HCT116 (cell line): ENCODE data around the gene RAN. TPM values are rescaled to one million over a fixed set of nuclear protein-coding genes. Genes with fewer than 3 reads are reported as not detected.

Source experiments
- ATAC-seq: fragments of 200-7000 bp; cut with Tn5 transposase; 2 replicates; pipeline ENCODE4 v1.9.1; 2020; ENCODE audit warnings: mild to moderate bottlenecking, moderate library complexity
- BruUV-seq: library from RNA; stranded (reverse); fragments of 400-500 nt; replicated peaks from 2 replicates; lab custom pipeline; 2021; lab: Mats Ljungman, UMichigan
- CTCF ChIA-PET: fragments of 300-600 bp; sonication (Branson Sonifier 250); formaldehyde crosslinking; loops from one replicate; lab custom pipeline; 2021; ENCODE audit warnings: antibody characterized with exemption; lab: Charles Lee
- POLR2A ChIA-PET: fragments of 300-600, 350-600 bp; sonication (Branson Sonifier 250); formaldehyde crosslinking; loops from one replicate; lab custom pipeline; 2021; ENCODE audit warnings: antibody characterized with exemption; lab: Charles Lee
- RAD21 ChIA-PET, 2 experiments: fragments of 300-600 bp; sonication (Branson Sonifier 250); formaldehyde crosslinking; loops; one replicate each; lab custom pipeline; 2023; ENCODE audit warnings: low total read pairs in 2 of 2; ENCODE audit not compliant: uncharacterized antibody in 2 of 2, unreplicated experiment in 2 of 2, low non-redundant PET in 1 of 2; lab: Charles Lee
- DNase-seq: peaks from one replicate; pipeline ENCODE4 v3.0.0-alpha.2; 2010; ENCODE audit warnings: low read depth, low spot score
- H2AFZ ChIP-seq: fragments of 200-600 bp; shearing (Covaris generic), sonication (generic); 2 replicates; pipeline ENCODE4 v1.6.1; 2017; ENCODE audit warnings: low read depth, mixed run types, mixed read lengths, antibody characterized with exemption, low read length; ENCODE audit not compliant: poor library complexity, severe bottlenecking
- H3K27ac ChIP-seq: 2 replicates; pipeline ENCODE4 v1.5.1; 2012; ENCODE audit warnings: low read depth, low read length
- H3K27me3 ChIP-seq: fragments of 200-600 bp; sonication (generic); 2 replicates; pipeline ENCODE4 v1.6.1; 2016; ENCODE audit warnings: mixed run types, low read length, mixed read lengths; ENCODE audit not compliant: insufficient read depth
- H3K36me3 ChIP-seq, 2 experiments: fragments of 200-500 bp in 1 of 2; fragments of 200-600 bp in 1 of 2; sonication (Bioruptor generic) in 1 of 2; sonication (generic) in 1 of 2; 2 replicates each; pipeline versions ENCODE4 v1.5.1 to v1.6.1; 2014 to 2016; ENCODE audit warnings: low read length in 2 of 2, inconsistent platforms in 1 of 2, mixed read lengths in 1 of 2, mixed run types in 1 of 2; ENCODE audit not compliant: insufficient read depth in 2 of 2, control insufficient read depth in 1 of 2
- H3K4me1 ChIP-seq, 2 experiments: fragments of 200-600 bp in 1 of 2; sonication (generic) in 1 of 2; 2 replicates each; pipeline versions ENCODE4 v1.5.1 to v1.6.1; 2012 to 2017; ENCODE audit warnings: low read length in 2 of 2, inconsistent platforms in 1 of 2, mild to moderate bottlenecking in 1 of 2, mixed read lengths in 1 of 2, mixed run types in 1 of 2, moderate library complexity in 1 of 2; ENCODE audit not compliant: insufficient read depth in 2 of 2, control insufficient read depth in 1 of 2
- H3K4me2 ChIP-seq: fragments of 200-600 bp; sonication (generic); 2 replicates; pipeline ENCODE4 v1.6.1; 2017; ENCODE audit warnings: mixed run types, low read length, mixed read lengths
- H3K4me3 ChIP-seq, 2 experiments: fragments of 200-600 bp in 1 of 2; sonication (generic) in 1 of 2; replicated peaks in 1 of 2; 2 replicates each; pipeline ENCODE4 v1.5.1; 2011 to 2016; ENCODE audit warnings: low read length in 2 of 2, control low read depth in 1 of 2, low read depth in 1 of 2, mild to moderate bottlenecking in 1 of 2, mixed read lengths in 1 of 2, mixed run types in 1 of 2
- H3K79me2 ChIP-seq: fragments of 200-600 bp; sonication (generic); 2 replicates; pipeline ENCODE4 v1.6.1; 2017; ENCODE audit warnings: mild to moderate bottlenecking, mixed run types, low read length, moderate library complexity, mixed read lengths; ENCODE audit not compliant: insufficient read depth
- H3K9ac ChIP-seq: fragments of 200-600 bp; sonication (generic); 2 replicates; pipeline ENCODE4 v1.6.1; 2016; ENCODE audit warnings: low read length, mixed read lengths
- H3K9me2 ChIP-seq: fragments of 200-600 bp; sonication (generic), shearing (Covaris generic); 2 replicates; pipeline ENCODE4 v1.6.1; 2017; ENCODE audit warnings: mixed run types, mild to moderate bottlenecking, moderate library complexity; ENCODE audit not compliant: insufficient read depth
- H3K9me3 ChIP-seq, 2 experiments: fragments of 200-500 bp in 1 of 2; fragments of 200-600 bp in 1 of 2; sonication (Bioruptor generic) in 1 of 2; sonication (generic) in 1 of 2; 2 replicates each; pipeline ENCODE4 v1.6.1; 2014 to 2017; ENCODE audit warnings: low read length in 2 of 2, mixed read lengths in 2 of 2, inconsistent platforms in 1 of 2, low read depth in 1 of 2, mild to moderate bottlenecking in 1 of 2, mixed run types in 1 of 2, moderate library complexity in 1 of 2; ENCODE audit not compliant: control insufficient read depth in 1 of 2, insufficient read depth in 1 of 2
- H4K20me1 ChIP-seq: fragments of 200-600 bp; sonication (generic), shearing (Covaris generic); 2 replicates; pipeline ENCODE4 v1.6.1; 2017; ENCODE audit warnings: mixed run types, mild to moderate bottlenecking, moderate library complexity; ENCODE audit not compliant: insufficient read depth
- CBX3 ChIP-seq: IDR thresholded peaks from 2 replicates; pipeline ENCODE4 v1.6.1; 2012; ENCODE audit warnings: low read depth
- EGR1 ChIP-seq: IDR thresholded peaks from 2 replicates; pipeline ENCODE4 v1.6.1; 2012; ENCODE audit warnings: low read depth
- ELF1 ChIP-seq: IDR thresholded peaks from 2 replicates; pipeline ENCODE4 v1.6.1; 2012; ENCODE audit warnings: low read depth, borderline replicate concordance
- EZH2 ChIP-seq: fragments of 200-600 bp; sonication (generic); IDR thresholded peaks from 2 replicates; pipeline ENCODE4 v1.6.1; 2017; ENCODE audit warnings: antibody characterized with exemption, mixed run types
- FOSL1 ChIP-seq: IDR thresholded peaks from 2 replicates; pipeline ENCODE4 v1.6.1; 2012; ENCODE audit warnings: low read depth
- JUND ChIP-seq: IDR thresholded peaks from 2 replicates; pipeline ENCODE4 v1.6.1; 2012
- REST ChIP-seq: IDR thresholded peaks from 2 replicates; pipeline ENCODE4 v1.6.1; 2012; ENCODE audit warnings: low read depth
- SIN3A ChIP-seq: IDR thresholded peaks from 2 replicates; pipeline ENCODE4 v1.6.1; 2012; ENCODE audit warnings: low read depth
- SP1 ChIP-seq: IDR thresholded peaks from 2 replicates; pipeline ENCODE4 v1.6.1; 2012; ENCODE audit warnings: low read depth
- TCF7L2 ChIP-seq: IDR thresholded peaks from 2 replicates; pipeline ENCODE4 v1.7.0; 2011; ENCODE audit warnings: borderline replicate concordance, inconsistent platforms; ENCODE audit not compliant: insufficient read depth, insufficient read length; ENCODE audit errors: extremely low read depth
- YY1 ChIP-seq: IDR thresholded peaks from 2 replicates; pipeline ENCODE4 v1.6.1; 2011; ENCODE audit warnings: low read length, low read depth, moderate library complexity, mild to moderate bottlenecking; ENCODE audit not compliant: insufficient replicate concordance; ENCODE audit errors: extremely low read depth
- ZFX ChIP-seq: fragments of 450-650 bp; IDR thresholded peaks from 2 replicates; pipeline ENCODE4 v1.6.1; 2017
- ZNF274 ChIP-seq: fragments of 200-500 bp; sonication (Bioruptor generic); IDR thresholded peaks from 2 replicates; pipeline ENCODE4 v1.6.1; 2014; ENCODE audit warnings: mild to moderate bottlenecking, low read depth, low read length, inconsistent platforms
- intact Hi-C: fragments of 100-400 bp; cut with micrococcal nuclease; formaldehyde crosslinking; loops from 2 replicates; pipeline ENCODE4 v1.10.0; 2022
- total RNA-seq: library from RNA; stranded (reverse); gene quantifications from one replicate; pipeline ENCODE4 v1.2.1, GENCODE V29; 2021; ENCODE audit not compliant: unreplicated experiment

RAN gene
- total RNA-seq, 1 experiment from 2014 or later: 1,420 TPM

- Histone ChIP-seq H3K36me3 (peaks cover 0 to 2% of the 10 kb centered on the region in 2 experiments; a peak in 3 of 4 replicates), H3K9me3 (no peaks in the 10 kb centered on the region), H3K27ac (no peak overlapping the region), H3K4me2 (no peak overlapping the region), H3K27me3 (no peaks in the 10 kb centered on the region), H3K4me1 (no peaks in the 10 kb centered on the region), H3K9ac (no peak overlapping the region), H3K79me2 (peaks cover 11% of the 10 kb centered on the region; the same call in 1 of the 2 replicates), H3K9me2 (no peaks in the 10 kb centered on the region), H3K4me3 (no peak overlapping the region), H2AFZ (no peak overlapping the region), H4K20me1 (no peaks in the 10 kb centered on the region)
- CTCF ChIA-PET: interaction anchor here (1.4 to 1.9 kb wide), 2 partner anchors 9 to 43 kb away, joined by 3 to 6 read pairs; no protein-coding TSS in a partner anchor
- POLR2A ChIA-PET: no interaction called here
- intact Hi-C loops: no loop called here
- RAD21 ChIA-PET: no interaction called here
- BruUV-seq: no TSS peak
- ATAC-seq (no peak), DNase-seq (no peak)
- no peak for TF ChIP-seq REST
- TF ChIP-seq YY1: no peak
- no peak for TF ChIP-seq ZNF274
- no peak for TF ChIP-seq ELF1
- TF ChIP-seq SIN3A: no peak
- no peak for TF ChIP-seq EGR1
- TF ChIP-seq EZH2: no peak
- no peak for TF ChIP-seq CBX3
- no peak for TF ChIP-seq SP1
- no peak for TF ChIP-seq FOSL1
- TF ChIP-seq JUND: no peak
- TF ChIP-seq ZFX: no peak
- TF ChIP-seq TCF7L2: no peak
Observed at GRCh38 chr12:130827432-130827831, 44.4 kb upstream of the RAN start.
